Measurements from ENCODE around the gene RNF213.

DNA sequence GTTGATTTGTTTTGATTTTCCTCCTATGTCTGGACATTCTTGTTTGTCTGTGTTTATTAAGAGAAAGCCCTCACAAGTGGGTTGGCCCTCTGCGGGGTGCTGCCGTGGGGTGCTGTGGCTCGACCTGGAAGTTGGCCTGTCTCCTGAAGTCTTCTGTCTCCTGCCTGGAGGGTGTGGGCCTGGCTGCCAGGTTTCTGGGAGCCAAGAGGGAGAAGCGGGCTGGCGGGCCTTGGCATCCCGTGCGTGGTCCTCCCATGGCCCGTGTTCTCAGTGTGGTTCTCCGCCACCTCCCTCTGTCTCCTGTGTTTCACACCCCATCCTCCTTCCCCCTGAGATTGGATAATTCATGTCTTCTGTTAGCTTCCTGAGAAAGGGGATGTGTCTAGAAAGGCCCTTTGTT, 69.6 kb downstream of the RNF213 start:
- TF ChIP-seq, protein P1, sequence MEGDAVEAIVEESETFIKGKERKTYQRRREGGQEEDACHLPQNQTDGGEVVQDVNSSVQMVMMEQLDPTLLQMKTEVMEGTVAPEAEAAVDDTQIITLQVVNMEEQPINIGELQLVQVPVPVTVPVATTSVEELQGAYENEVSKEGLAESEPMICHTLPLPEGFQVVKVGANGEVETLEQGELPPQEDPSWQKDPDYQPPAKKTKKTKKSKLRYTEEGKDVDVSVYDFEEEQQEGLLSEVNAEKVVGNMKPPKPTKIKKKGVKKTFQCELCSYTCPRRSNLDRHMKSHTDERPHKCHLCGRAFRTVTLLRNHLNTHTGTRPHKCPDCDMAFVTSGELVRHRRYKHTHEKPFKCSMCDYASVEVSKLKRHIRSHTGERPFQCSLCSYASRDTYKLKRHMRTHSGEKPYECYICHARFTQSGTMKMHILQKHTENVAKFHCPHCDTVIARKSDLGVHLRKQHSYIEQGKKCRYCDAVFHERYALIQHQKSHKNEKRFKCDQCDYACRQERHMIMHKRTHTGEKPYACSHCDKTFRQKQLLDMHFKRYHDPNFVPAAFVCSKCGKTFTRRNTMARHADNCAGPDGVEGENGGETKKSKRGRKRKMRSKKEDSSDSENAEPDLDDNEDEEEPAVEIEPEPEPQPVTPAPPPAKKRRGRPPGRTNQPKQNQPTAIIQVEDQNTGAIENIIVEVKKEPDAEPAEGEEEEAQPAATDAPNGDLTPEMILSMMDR (IDR thresholded peaks at IDR 0.05; ENCODE audit: insufficient read depth, low read length, poor library complexity, severe bottlenecking): no peak
- TF ChIP-seq EZH2phosphoT487 (conservative IDR thresholded peaks at IDR 0.05; ENCODE audit: low read length): no peak

Measured in SU-DHL-6 (cell line).